ENCODE results near the gene FAM50A.

DNA sequence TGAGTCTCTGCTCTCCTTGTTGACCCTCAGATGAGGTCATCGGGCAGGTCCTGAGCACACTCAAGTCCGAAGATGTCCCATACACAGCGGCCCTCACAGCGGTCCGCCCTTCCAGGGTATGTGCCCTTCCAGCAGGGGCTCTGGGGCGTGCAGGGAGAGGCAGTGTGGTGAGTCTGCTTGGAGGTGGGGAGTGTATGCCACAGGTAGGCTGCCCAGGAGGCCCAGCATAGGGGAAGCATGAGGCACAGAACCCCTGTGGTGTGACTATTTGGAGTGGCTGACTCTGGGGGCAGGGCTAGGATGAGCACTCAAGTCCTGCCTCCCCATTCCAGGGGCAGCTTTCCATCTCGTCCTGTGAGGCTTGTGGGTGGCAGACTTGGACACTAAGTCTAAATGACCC is 10.3 kb upstream of the FAM50A start:
- no peak for TF ChIP-seq ZNF211 (tag by site-specific recombination; IDR thresholded peaks at IDR 0.05; ENCODE audit: low read depth)
- TF ChIP-seq, protein P1, sequence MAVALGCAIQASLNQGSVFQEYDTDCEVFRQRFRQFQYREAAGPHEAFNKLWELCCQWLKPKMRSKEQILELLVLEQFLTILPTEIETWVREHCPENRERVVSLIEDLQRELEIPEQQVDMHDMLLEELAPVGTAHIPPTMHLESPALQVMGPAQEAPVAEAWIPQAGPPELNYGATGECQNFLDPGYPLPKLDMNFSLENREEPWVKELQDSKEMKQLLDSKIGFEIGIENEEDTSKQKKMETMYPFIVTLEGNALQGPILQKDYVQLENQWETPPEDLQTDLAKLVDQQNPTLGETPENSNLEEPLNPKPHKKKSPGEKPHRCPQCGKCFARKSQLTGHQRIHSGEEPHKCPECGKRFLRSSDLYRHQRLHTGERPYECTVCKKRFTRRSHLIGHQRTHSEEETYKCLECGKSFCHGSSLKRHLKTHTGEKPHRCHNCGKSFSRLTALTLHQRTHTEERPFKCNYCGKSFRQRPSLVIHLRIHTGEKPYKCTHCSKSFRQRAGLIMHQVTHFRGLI (tag by site-specific recombination; IDR thresholded peaks at IDR 0.05) = no peak
